ENCODE data around the gene EPHB6.

EPHB6 gene

GRCh38 chr7:142913051-142913450, 58.2 kb downstream of the EPHB6 start (continued):
- TF ChIP-seq, protein P1, sequence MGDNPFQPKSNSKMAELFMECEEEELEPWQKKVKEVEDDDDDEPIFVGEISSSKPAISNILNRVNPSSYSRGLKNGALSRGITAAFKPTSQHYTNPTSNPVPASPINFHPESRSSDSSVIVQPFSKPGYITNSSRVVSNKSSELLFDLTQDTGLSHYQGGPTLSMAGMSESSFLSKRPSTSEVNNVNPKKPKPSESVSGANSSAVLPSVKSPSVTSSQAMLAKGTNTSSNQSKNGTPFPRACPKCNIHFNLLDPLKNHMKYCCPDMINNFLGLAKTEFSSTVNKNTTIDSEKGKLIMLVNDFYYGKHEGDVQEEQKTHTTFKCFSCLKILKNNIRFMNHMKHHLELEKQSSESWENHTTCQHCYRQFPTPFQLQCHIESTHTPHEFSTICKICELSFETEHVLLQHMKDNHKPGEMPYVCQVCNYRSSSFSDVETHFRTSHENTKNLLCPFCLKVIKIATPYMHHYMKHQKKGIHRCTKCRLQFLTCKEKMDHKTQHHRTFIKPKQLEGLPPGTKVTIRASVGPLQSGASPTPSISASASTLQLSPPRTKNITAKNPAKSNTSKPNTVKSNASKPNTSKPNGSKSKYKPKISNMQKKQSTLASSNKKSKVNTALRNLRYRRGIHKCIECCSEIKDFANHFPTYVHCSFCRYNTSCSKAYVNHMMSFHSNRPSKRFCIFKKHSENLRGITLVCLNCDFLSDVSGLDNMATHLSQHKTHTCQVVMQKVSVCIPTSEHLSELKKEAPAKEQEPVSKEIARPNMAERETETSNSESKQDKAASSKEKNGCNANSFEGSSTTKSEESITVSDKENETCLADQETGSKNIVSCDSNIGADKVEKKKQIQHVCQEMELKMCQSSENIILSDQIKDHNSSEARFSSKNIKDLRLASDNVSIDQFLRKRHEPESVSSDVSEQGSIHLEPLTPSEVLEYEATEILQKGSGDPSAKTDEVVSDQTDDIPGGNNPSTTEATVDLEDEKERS (tag by site-specific recombination; IDR thresholded peaks at IDR 0.05): no peak
- TF ChIP-seq, protein P2, sequence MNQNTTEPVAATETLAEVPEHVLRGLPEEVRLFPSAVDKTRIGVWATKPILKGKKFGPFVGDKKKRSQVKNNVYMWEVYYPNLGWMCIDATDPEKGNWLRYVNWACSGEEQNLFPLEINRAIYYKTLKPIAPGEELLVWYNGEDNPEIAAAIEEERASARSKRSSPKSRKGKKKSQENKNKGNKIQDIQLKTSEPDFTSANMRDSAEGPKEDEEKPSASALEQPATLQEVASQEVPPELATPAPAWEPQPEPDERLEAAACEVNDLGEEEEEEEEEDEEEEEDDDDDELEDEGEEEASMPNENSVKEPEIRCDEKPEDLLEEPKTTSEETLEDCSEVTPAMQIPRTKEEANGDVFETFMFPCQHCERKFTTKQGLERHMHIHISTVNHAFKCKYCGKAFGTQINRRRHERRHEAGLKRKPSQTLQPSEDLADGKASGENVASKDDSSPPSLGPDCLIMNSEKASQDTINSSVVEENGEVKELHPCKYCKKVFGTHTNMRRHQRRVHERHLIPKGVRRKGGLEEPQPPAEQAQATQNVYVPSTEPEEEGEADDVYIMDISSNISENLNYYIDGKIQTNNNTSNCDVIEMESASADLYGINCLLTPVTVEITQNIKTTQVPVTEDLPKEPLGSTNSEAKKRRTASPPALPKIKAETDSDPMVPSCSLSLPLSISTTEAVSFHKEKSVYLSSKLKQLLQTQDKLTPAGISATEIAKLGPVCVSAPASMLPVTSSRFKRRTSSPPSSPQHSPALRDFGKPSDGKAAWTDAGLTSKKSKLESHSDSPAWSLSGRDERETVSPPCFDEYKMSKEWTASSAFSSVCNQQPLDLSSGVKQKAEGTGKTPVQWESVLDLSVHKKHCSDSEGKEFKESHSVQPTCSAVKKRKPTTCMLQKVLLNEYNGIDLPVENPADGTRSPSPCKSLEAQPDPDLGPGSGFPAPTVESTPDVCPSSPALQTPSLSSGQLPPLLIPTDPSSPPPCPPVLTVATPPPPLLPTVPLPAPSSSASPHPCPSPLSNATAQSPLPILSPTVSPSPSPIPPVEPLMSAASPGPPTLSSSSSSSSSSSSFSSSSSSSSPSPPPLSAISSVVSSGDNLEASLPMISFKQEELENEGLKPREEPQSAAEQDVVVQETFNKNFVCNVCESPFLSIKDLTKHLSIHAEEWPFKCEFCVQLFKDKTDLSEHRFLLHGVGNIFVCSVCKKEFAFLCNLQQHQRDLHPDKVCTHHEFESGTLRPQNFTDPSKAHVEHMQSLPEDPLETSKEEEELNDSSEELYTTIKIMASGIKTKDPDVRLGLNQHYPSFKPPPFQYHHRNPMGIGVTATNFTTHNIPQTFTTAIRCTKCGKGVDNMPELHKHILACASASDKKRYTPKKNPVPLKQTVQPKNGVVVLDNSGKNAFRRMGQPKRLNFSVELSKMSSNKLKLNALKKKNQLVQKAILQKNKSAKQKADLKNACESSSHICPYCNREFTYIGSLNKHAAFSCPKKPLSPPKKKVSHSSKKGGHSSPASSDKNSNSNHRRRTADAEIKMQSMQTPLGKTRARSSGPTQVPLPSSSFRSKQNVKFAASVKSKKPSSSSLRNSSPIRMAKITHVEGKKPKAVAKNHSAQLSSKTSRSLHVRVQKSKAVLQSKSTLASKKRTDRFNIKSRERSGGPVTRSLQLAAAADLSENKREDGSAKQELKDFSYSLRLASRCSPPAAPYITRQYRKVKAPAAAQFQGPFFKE (tag by site-specific recombination; IDR thresholded peaks at IDR 0.05; ENCODE audit: borderline replicate concordance): no peak
- TF ChIP-seq ZNF747 (tag by site-specific recombination; IDR thresholded peaks at IDR 0.05) (no peak), REPIN1 (tag by site-specific recombination; IDR thresholded peaks at IDR 0.05; ENCODE audit: low read depth) (no peak), ZNF561 (tag by site-specific recombination; IDR thresholded peaks at IDR 0.05; ENCODE audit: borderline replicate concordance) (no peak), ZFP37 (tag by site-specific recombination; IDR thresholded peaks at IDR 0.05) (no peak), MYNN (tag by site-specific recombination; IDR thresholded peaks at IDR 0.05; ENCODE audit: borderline replicate concordance) (no peak), ZNF221 (tag by site-specific recombination; IDR thresholded peaks at IDR 0.05; ENCODE audit: borderline replicate concordance) (no peak), ELK4 (IDR thresholded peaks at IDR 0.05; ENCODE audit: borderline replicate concordance, low read depth, low read length) (no peak), FEZF1 (tag by site-specific recombination; IDR thresholded peaks at IDR 0.05) (no peak), ZBTB1 (tag by site-specific recombination; IDR thresholded peaks at IDR 0.05) (no peak), ZXDB (tag by site-specific recombination; IDR thresholded peaks at IDR 0.05) (no peak), ZNF658 (tag by site-specific recombination; IDR thresholded peaks at IDR 0.05) (no peak), TCF7L2 (IDR thresholded peaks at IDR 0.05; ENCODE audit: borderline replicate concordance, low read depth, low read length) (no peak)
- TF ChIP-seq, protein P3, sequence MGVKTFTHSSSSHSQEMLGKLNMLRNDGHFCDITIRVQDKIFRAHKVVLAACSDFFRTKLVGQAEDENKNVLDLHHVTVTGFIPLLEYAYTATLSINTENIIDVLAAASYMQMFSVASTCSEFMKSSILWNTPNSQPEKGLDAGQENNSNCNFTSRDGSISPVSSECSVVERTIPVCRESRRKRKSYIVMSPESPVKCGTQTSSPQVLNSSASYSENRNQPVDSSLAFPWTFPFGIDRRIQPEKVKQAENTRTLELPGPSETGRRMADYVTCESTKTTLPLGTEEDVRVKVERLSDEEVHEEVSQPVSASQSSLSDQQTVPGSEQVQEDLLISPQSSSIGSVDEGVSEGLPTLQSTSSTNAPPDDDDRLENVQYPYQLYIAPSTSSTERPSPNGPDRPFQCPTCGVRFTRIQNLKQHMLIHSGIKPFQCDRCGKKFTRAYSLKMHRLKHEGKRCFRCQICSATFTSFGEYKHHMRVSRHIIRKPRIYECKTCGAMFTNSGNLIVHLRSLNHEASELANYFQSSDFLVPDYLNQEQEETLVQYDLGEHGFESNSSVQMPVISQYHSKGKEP (tag by site-specific recombination; IDR thresholded peaks at IDR 0.05): no peak

DNA sequence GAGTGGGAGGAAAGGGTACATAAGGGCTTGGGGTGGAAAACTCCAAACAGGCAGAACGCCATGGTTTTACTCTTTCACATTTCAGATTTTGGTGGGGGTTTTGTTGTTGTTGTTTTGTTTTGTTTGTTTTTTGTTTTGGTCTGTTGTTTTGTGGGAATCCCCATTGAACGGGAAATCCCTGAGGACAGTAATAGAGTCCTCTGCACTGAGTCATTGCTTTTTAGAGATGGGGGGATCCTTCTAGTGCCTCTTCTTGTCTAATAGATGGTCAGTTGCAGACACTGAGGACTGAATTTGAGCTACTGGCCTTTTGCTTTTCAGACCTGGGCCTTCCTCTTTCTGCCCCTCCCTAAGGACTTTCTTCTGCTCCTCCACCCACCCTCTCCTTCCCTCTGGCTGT, 58.7 kb downstream of the EPHB6 start:
- Histone ChIP-seq H3K9me3 (ENCODE audit: control insufficient read depth, insufficient read depth, low read depth, low read length) (no peaks in the 10 kb centered on the region), H3K4me3 (ENCODE audit: low read depth, low read length) (no peak overlapping the region), H3K4me1 (ENCODE audit: control insufficient read depth, insufficient read depth, low read length) (no peaks in the 10 kb centered on the region), H3K36me3 (ENCODE audit: control insufficient read depth in 2 of 2, insufficient read depth in 1 of 2, low read length in 2 of 2) (no peaks in the 10 kb centered on the region), H3K27ac (ENCODE audit: extremely low read depth, low read depth, low read length) (no peak overlapping the region)
- POLR2A ChIA-PET: interaction anchor here (0.6 kb wide), 1 partner anchor 17 kb away, joined by 3 read pairs; no protein-coding TSS in a partner anchor
- CTCF ChIA-PET: no interaction called here
- no peak for TF ChIP-seq ZNF558 (tag by site-specific recombination; IDR thresholded peaks at IDR 0.05)
- TF ChIP-seq, protein P4, sequence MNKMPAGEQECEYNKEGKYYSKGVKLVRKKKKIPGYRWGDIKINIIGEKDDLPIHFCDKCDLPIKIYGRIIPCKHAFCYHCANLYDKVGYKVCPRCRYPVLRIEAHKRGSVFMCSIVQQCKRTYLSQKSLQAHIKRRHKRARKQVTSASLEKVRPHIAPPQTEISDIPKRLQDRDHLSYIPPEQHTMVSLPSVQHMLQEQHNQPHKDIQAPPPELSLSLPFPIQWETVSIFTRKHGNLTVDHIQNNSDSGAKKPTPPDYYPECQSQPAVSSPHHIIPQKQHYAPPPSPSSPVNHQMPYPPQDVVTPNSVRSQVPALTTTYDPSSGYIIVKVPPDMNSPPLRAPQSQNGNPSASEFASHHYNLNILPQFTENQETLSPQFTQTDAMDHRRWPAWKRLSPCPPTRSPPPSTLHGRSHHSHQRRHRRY (tag by site-specific recombination; IDR thresholded peaks at IDR 0.05): no peak
- no peak for TF ChIP-seq ZBTB8A (tag by site-specific recombination; IDR thresholded peaks at IDR 0.05)
- TF ChIP-seq, protein P5, sequence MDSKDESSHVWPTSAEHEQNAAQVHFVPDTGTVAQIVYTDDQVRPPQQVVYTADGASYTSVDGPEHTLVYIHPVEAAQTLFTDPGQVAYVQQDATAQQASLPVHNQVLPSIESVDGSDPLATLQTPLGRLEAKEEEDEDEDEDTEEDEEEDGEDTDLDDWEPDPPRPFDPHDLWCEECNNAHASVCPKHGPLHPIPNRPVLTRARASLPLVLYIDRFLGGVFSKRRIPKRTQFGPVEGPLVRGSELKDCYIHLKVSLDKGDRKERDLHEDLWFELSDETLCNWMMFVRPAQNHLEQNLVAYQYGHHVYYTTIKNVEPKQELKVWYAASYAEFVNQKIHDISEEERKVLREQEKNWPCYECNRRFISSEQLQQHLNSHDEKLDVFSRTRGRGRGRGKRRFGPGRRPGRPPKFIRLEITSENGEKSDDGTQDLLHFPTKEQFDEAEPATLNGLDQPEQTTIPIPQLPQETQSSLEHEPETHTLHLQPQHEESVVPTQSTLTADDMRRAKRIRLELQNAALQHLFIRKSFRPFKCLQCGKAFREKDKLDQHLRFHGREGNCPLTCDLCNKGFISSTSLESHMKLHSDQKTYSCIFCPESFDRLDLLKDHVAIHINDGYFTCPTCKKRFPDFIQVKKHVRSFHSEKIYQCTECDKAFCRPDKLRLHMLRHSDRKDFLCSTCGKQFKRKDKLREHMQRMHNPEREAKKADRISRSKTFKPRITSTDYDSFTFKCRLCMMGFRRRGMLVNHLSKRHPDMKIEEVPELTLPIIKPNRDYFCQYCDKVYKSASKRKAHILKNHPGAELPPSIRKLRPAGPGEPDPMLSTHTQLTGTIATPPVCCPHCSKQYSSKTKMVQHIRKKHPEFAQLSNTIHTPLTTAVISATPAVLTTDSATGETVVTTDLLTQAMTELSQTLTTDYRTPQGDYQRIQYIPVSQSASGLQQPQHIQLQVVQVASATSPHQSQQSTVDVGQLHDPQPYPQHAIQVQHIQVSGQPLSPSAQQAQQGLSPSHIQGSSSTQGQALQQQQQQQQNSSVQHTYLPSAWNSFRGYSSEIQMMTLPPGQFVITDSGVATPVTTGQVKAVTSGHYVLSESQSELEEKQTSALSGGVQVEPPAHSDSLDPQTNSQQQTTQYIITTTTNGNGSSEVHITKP (tag by site-specific recombination; IDR thresholded peaks at IDR 0.05): no peak
